ENCODE results near the gene KLF5.

KLF5 gene

DNA sequence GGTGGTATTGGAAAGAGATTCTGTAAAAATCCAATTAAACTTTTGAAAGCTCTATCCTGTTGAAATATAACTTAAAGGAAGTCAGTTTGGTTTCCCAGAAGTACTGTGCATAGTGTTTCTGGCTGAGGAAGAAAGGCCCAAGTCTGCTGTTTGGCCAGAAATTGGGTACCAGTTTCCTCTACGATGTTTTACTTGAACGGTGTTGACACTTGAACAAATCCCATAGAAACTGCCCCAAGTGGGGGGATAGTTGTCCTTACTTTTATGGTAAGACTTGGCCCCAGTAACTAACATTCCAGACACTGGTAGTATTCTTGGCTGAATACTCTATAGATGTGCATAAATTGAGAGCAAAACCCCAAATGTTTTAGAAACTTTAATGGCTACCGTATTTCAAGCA lies 14.2 kb downstream of the KLF5 start:
- Histone ChIP-seq H3K18ac (ENCODE audit: low read length) (no peak overlapping the region), H2AK5ac (ENCODE audit: low read length) (no peak overlapping the region), H2BK15ac (replicated peaks; ENCODE audit: low read depth) (no peak overlapping the region), H3K79me2 (ENCODE audit: control insufficient read depth, insufficient read depth, low read length) (no peaks in the 10 kb centered on the region), H2BK5ac (ENCODE audit: low read length) (no peak overlapping the region), H2BK120ac (ENCODE audit: low read depth, low read length) (no peak overlapping the region), H4K8ac (ENCODE audit: low read depth, low read length) (no peak overlapping the region), H3K23ac (ENCODE audit: low read length) (no peak overlapping the region), H3K79me1 (ENCODE audit: low read length) (no peaks in the 10 kb centered on the region), H3K9ac (ENCODE audit: low read length) (no peak overlapping the region), H3K4me2 (ENCODE audit: low read length) (no peak overlapping the region), H3K4me3 (ENCODE audit: low read length) (no peak overlapping the region), H3K36me3 (ENCODE audit: control insufficient read depth, insufficient read depth, low read length) (no peaks in the 10 kb centered on the region), H3K27me3 (ENCODE audit: insufficient read depth, low read length, poor library complexity) (no peaks in the 10 kb centered on the region), H3K27ac (ENCODE audit: low read depth, low read length) (no peak overlapping the region), H3K56ac (ENCODE audit: low read length) (no peak overlapping the region), H4K5ac (ENCODE audit: low read length) (no peak overlapping the region), H3K4me1 (ENCODE audit: control insufficient read depth, low read depth, low read length) (peaks cover 11% of the 10 kb centered on the region), H3K4ac (ENCODE audit: low read depth, low read length) (no peak overlapping the region)
- no peak for DNase-seq
- WGBS (ENCODE audit: extremely low coverage, insufficient coverage, low lambda C conversion rate) = no CpG with 5 or more reads among the region's 3 CpGs

DNA sequence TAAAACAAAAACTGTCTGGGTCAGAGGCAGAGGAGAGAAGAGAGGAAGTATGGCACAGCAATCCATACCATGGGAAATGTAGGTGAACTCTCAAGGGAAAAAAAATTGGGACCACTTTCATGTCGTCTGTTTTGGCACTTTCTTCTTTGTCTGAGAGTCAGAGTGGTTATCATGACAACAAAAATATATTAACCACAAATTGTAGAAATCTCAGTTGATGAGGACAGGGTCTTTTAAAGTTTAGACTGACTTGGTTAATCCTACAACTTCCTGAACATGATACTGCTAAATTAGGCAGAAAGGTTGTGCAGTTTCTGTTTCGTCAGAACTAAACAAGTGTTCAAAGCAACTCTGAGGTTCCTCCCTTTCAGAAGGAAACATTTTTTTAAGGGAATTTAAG lies 15.2 kb downstream of the KLF5 start:
- Histone ChIP-seq H3K56ac (ENCODE audit: low read length) (no peak overlapping the region), H2AK5ac (ENCODE audit: low read length) (no peak overlapping the region), H3K79me2 (ENCODE audit: control insufficient read depth, insufficient read depth, low read length) (no peaks in the 10 kb centered on the region), H2BK15ac (replicated peaks; ENCODE audit: low read depth) (no peak overlapping the region), H3K4ac (ENCODE audit: low read depth, low read length) (no peak overlapping the region), H3K4me3 (ENCODE audit: low read length) (no peak overlapping the region), H3K79me1 (ENCODE audit: low read length) (no peaks in the 10 kb centered on the region), H4K5ac (ENCODE audit: low read length) (no peak overlapping the region), H4K8ac (ENCODE audit: low read depth, low read length) (no peak overlapping the region), H3K4me2 (ENCODE audit: low read length) (no peak overlapping the region), H3K27ac (ENCODE audit: low read depth, low read length) (no peak overlapping the region), H3K27me3 (ENCODE audit: insufficient read depth, low read length, poor library complexity) (no peaks in the 10 kb centered on the region), H3K9ac (ENCODE audit: low read length) (no peak overlapping the region), H3K23ac (ENCODE audit: low read length) (no peak overlapping the region), H3K4me1 (ENCODE audit: control insufficient read depth, low read depth, low read length) (peaks cover 11% of the 10 kb centered on the region), H2BK5ac (ENCODE audit: low read length) (no peak overlapping the region), H2BK120ac (ENCODE audit: low read depth, low read length) (no peak overlapping the region), H3K36me3 (ENCODE audit: control insufficient read depth, insufficient read depth, low read length) (no peaks in the 10 kb centered on the region), H3K18ac (ENCODE audit: low read length) (no peak overlapping the region)
- WGBS (ENCODE audit: extremely low coverage, insufficient coverage, low lambda C conversion rate) = no CpG with 5 or more reads among the region's 2 CpGs
- DNase-seq = no peak

DNA sequence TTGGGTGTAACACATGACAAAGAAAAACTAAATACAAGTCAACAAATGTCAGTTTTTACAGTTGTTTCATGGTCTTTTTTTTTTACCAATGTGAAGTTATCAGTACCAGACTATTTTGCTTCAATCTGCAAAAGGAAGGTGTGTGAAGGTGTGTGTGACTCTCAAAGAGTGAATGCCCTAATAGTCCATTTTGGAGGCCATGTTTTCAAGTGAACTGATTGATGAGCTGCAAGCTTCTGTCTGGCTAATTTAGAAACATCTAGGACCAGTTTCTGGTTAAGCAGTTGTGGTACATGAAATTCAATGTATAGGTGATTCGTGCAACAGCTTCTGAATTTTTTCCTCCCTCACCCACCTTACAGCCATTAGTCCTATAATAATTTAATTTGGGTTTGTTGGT lies 16.1 kb downstream of the KLF5 start:
- Histone ChIP-seq H3K79me2 (ENCODE audit: control insufficient read depth, insufficient read depth, low read length) (no peaks in the 10 kb centered on the region), H3K4me1 (ENCODE audit: control insufficient read depth, low read depth, low read length) (peaks cover 11% of the 10 kb centered on the region), H3K4me3 (ENCODE audit: low read length) (no peak overlapping the region), H3K4ac (ENCODE audit: low read depth, low read length) (no peak overlapping the region), H4K5ac (ENCODE audit: low read length) (no peak overlapping the region), H3K18ac (ENCODE audit: low read length) (peak overlapping the region; percentile 51), H3K79me1 (ENCODE audit: low read length) (no peaks in the 10 kb centered on the region), H3K56ac (ENCODE audit: low read length) (no peak overlapping the region), H2BK120ac (ENCODE audit: low read depth, low read length) (no peak overlapping the region), H3K36me3 (ENCODE audit: control insufficient read depth, insufficient read depth, low read length) (no peaks in the 10 kb centered on the region), H2BK15ac (replicated peaks; ENCODE audit: low read depth) (no peak overlapping the region), H3K27ac (ENCODE audit: low read depth, low read length) (no peak overlapping the region), H4K8ac (ENCODE audit: low read depth, low read length) (no peak overlapping the region), H3K27me3 (ENCODE audit: insufficient read depth, low read length, poor library complexity) (no peaks in the 10 kb centered on the region), H3K4me2 (ENCODE audit: low read length) (no peak overlapping the region), H2AK5ac (ENCODE audit: low read length) (no peak overlapping the region), H3K23ac (ENCODE audit: low read length) (no peak overlapping the region), H2BK5ac (ENCODE audit: low read length) (no peak overlapping the region), H3K9ac (ENCODE audit: low read length) (no peak overlapping the region)
- DNase-seq = no peak
- no CpG with 5 or more reads among the region's 1 CpG for WGBS (ENCODE audit: extremely low coverage, insufficient coverage, low lambda C conversion rate)

DNA sequence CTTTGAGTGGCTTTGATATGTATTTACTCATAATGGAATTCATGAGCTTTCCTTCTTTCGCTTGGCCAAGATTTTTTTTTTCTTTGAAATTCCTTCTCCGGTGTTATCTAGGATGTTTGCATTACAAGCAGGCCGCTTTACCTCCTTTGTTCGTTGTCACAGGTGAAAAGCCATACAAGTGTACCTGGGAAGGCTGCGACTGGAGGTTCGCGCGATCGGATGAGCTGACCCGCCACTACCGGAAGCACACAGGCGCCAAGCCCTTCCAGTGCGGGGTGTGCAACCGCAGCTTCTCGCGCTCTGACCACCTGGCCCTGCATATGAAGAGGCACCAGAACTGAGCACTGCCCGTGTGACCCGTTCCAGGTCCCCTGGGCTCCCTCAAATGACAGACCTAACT lies 16.7 kb downstream of the KLF5 start:
- Histone ChIP-seq H3K4me1 (ENCODE audit: control insufficient read depth, low read depth, low read length) (peaks cover 7% of the 10 kb centered on the region), H4K8ac (ENCODE audit: low read depth, low read length) (no peak overlapping the region), H3K23ac (ENCODE audit: low read length) (peak overlapping the region; percentile 38), H3K79me1 (ENCODE audit: low read length) (no peaks in the 10 kb centered on the region), H3K4ac (ENCODE audit: low read depth, low read length) (no peak overlapping the region), H2BK15ac (replicated peaks; ENCODE audit: low read depth) (no peak overlapping the region), H2BK120ac (ENCODE audit: low read depth, low read length) (no peak overlapping the region), H2AK5ac (ENCODE audit: low read length) (no peak overlapping the region), H3K9ac (ENCODE audit: low read length) (no peak overlapping the region), H4K5ac (ENCODE audit: low read length) (no peak overlapping the region), H3K4me3 (ENCODE audit: low read length) (no peak overlapping the region), H2BK5ac (ENCODE audit: low read length) (no peak overlapping the region), H3K27ac (ENCODE audit: low read depth, low read length) (no peak overlapping the region), H3K36me3 (ENCODE audit: control insufficient read depth, insufficient read depth, low read length) (no peaks in the 10 kb centered on the region), H3K18ac (ENCODE audit: low read length) (no peak overlapping the region), H3K56ac (ENCODE audit: low read length) (peak overlapping the region; percentile 66), H3K79me2 (ENCODE audit: control insufficient read depth, insufficient read depth, low read length) (no peaks in the 10 kb centered on the region), H3K27me3 (ENCODE audit: insufficient read depth, low read length, poor library complexity) (no peaks in the 10 kb centered on the region), H3K4me2 (ENCODE audit: low read length) (peak overlapping the region; percentile 35)
- WGBS (ENCODE audit: extremely low coverage, insufficient coverage, low lambda C conversion rate) = no CpG with 5 or more reads among the region's 18 CpGs
- DNase-seq = peak; percentile 89

DNA sequence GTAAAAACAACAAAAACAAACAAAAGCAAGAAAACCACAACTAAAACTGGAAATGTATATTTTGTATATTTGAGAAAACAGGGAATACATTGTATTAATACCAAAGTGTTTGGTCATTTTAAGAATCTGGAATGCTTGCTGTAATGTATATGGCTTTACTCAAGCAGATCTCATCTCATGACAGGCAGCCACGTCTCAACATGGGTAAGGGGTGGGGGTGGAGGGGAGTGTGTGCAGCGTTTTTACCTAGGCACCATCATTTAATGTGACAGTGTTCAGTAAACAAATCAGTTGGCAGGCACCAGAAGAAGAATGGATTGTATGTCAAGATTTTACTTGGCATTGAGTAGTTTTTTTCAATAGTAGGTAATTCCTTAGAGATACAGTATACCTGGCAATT lies 17.1 kb downstream of the KLF5 start:
- Histone ChIP-seq H3K27me3 (ENCODE audit: insufficient read depth, low read length, poor library complexity) (no peaks in the 10 kb centered on the region), H4K8ac (ENCODE audit: low read depth, low read length) (no peak overlapping the region), H2BK120ac (ENCODE audit: low read depth, low read length) (no peak overlapping the region), H3K36me3 (ENCODE audit: control insufficient read depth, insufficient read depth, low read length) (no peaks in the 10 kb centered on the region), H3K4me2 (ENCODE audit: low read length) (peak overlapping the region; percentile 35), H4K5ac (ENCODE audit: low read length) (no peak overlapping the region), H3K4me1 (ENCODE audit: control insufficient read depth, low read depth, low read length) (peaks cover 4% of the 10 kb centered on the region), H3K79me1 (ENCODE audit: low read length) (no peaks in the 10 kb centered on the region), H2BK5ac (ENCODE audit: low read length) (no peak overlapping the region), H2AK5ac (ENCODE audit: low read length) (no peak overlapping the region), H3K4ac (ENCODE audit: low read depth, low read length) (no peak overlapping the region), H2BK15ac (replicated peaks; ENCODE audit: low read depth) (no peak overlapping the region), H3K56ac (ENCODE audit: low read length) (no peak overlapping the region), H3K27ac (ENCODE audit: low read depth, low read length) (no peak overlapping the region), H3K18ac (ENCODE audit: low read length) (no peak overlapping the region), H3K4me3 (ENCODE audit: low read length) (no peak overlapping the region), H3K79me2 (ENCODE audit: control insufficient read depth, insufficient read depth, low read length) (no peaks in the 10 kb centered on the region), H3K23ac (ENCODE audit: low read length) (no peak overlapping the region), H3K9ac (ENCODE audit: low read length) (no peak overlapping the region)
- no peak for DNase-seq
- no CpG with 5 or more reads among the region's 2 CpGs for WGBS (ENCODE audit: extremely low coverage, insufficient coverage, low lambda C conversion rate)

DNA sequence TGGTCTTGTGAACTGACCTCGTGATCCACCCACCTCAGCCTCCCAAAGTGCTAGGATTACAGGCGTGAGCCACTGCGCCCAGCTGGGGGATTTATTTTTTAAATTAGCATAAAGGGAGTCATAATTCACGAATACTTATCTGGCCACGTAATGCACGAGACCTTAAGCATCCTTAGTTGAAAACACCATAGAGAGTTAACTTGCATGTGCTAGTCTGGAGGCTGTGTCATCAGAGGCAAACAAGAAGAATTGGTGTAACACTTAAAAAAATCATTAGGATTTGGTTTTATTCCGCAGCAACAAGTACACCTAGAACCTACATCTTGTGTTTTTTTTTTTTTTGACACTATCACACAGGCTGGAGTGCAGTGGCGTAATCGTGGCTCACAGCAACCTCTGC lies 19.1 kb downstream of the KLF5 start:
- H3K4ac ChIP-seq (ENCODE audit: low read depth, low read length) = no peak overlapping the region
- no peaks in the 10 kb centered on the region for H3K27me3 ChIP-seq (ENCODE audit: insufficient read depth, low read length, poor library complexity)
- no peak overlapping the region for H4K5ac ChIP-seq (ENCODE audit: low read length)
- H3K4me2 ChIP-seq (ENCODE audit: low read length) = no peak overlapping the region
- no peak for DNase-seq
- no peak overlapping the region for H3K9ac ChIP-seq (ENCODE audit: low read length)
- no peaks in the 10 kb centered on the region for H3K36me3 ChIP-seq (ENCODE audit: control insufficient read depth, insufficient read depth, low read length)
- no peak overlapping the region for H2BK5ac ChIP-seq (ENCODE audit: low read length)
- no peak overlapping the region for H3K4me3 ChIP-seq (ENCODE audit: low read length)
- no peak overlapping the region for H3K56ac ChIP-seq (ENCODE audit: low read length)
- no peak overlapping the region for H4K8ac ChIP-seq (ENCODE audit: low read depth, low read length)
- no peak overlapping the region for H2BK120ac ChIP-seq (ENCODE audit: low read depth, low read length)
- no peaks in the 10 kb centered on the region for H3K4me1 ChIP-seq (ENCODE audit: control insufficient read depth, low read depth, low read length)
- no peaks in the 10 kb centered on the region for H3K79me1 ChIP-seq (ENCODE audit: low read length)
- H3K27ac ChIP-seq (ENCODE audit: low read depth, low read length) = no peak overlapping the region
- H3K18ac ChIP-seq (ENCODE audit: low read length) = no peak overlapping the region
- H2AK5ac ChIP-seq (ENCODE audit: low read length) = no peak overlapping the region
- no peak overlapping the region for H3K23ac ChIP-seq (ENCODE audit: low read length)
- H2BK15ac ChIP-seq (replicated peaks; ENCODE audit: low read depth) = no peak overlapping the region
- H3K79me2 ChIP-seq (ENCODE audit: control insufficient read depth, insufficient read depth, low read length) = no peaks in the 10 kb centered on the region
- no CpG with 5 or more reads among the region's 9 CpGs for WGBS (ENCODE audit: extremely low coverage, insufficient coverage, low lambda C conversion rate)
